MG63 (cell line): ENCODE measurements around the gene KCNG2. TPM values are rescaled to one million over a fixed set of nuclear protein-coding genes. Genes with fewer than 3 reads are reported as not detected.

Experiments
- DNase-seq: peaks from one replicate; pipeline ENCODE4 v3.0.0-alpha.2; 2020
- H3K27me3 ChIP-seq: fragments of 250-450 bp; sonication (Bioruptor Pico); 2 replicates; pipeline ENCODE4 v1.5.1; 2020; ENCODE audit warnings: mild to moderate bottlenecking, moderate library complexity
- H3K36me3 ChIP-seq: fragments of 250-450 bp; sonication (Bioruptor Pico); 2 replicates; pipeline ENCODE4 v1.5.1; 2020; ENCODE audit warnings: mild to moderate bottlenecking, moderate library complexity
- H3K4me3 ChIP-seq: fragments of 250-450 bp; sonication (Bioruptor Pico); 2 replicates; pipeline ENCODE4 v1.5.1; 2020; ENCODE audit warnings: mild to moderate bottlenecking, moderate library complexity
- H3K9me3 ChIP-seq: fragments of 250-450 bp; sonication (Bioruptor Pico); 2 replicates; pipeline ENCODE4 v1.5.1; 2020; ENCODE audit warnings: mild to moderate bottlenecking, moderate library complexity
- total RNA-seq: library from RNA; depleted of rRNA; stranded (reverse); fragments of >200 nt; shearing (Covaris generic); gene quantifications from 2 replicates; pipeline ENCODE4 v1.2.3, GENCODE V29; 2014; ENCODE audit warnings: low replicate concordance

KCNG2 gene
- total RNA-seq, 1 experiment from 2014 or later, result not detected

- Histone ChIP-seq H3K4me3 (no peak overlapping the region), H3K27me3 (no peaks in the 10 kb centered on the region), H3K36me3 (peaks cover 10% of the 10 kb centered on the region), H3K9me3 (no peaks in the 10 kb centered on the region)
- no peak for DNase-seq
These were observed 120.3 kb downstream of the KCNG2 start for GRCh38 chr18:79917853-79918614.

GRCh38 chr18:79918615-79919011 is 120.9 kb downstream of the KCNG2 start:
- Histone ChIP-seq H3K27me3 (no peaks in the 10 kb centered on the region), H3K36me3 (peaks cover 10% of the 10 kb centered on the region), H3K4me3 (no peak overlapping the region), H3K9me3 (no peaks in the 10 kb centered on the region)
- DNase-seq, result no peak

GRCh38 chr18:79919089-79919488 is 121.4 kb downstream of the KCNG2 start:
- DNase-seq, result no peak
- peaks cover 10% of the 10 kb centered on the region for H3K36me3 ChIP-seq
- H3K9me3 ChIP-seq, result no peaks in the 10 kb centered on the region

GRCh38 chr18:79921984-79922965 is 124.5 kb downstream of the KCNG2 start:
- no peak for DNase-seq
- Histone ChIP-seq H3K36me3 (no peaks in the 10 kb centered on the region; the same call in none of the 2 replicates), H3K27me3 (no peaks in the 10 kb centered on the region), H3K9me3 (no peaks in the 10 kb centered on the region), H3K4me3 (no peak overlapping the region)

More at GRCh38 chr18:79919089-79919488, 121.4 kb downstream of the KCNG2 start:
- Histone ChIP-seq H3K27me3 (no peaks in the 10 kb centered on the region), H3K4me3 (no peak overlapping the region)

- Histone ChIP-seq H3K4me3 (no peak overlapping the region), H3K27me3 (no peaks in the 10 kb centered on the region), H3K9me3 (no peaks in the 10 kb centered on the region), H3K36me3 (peaks cover under 1% of the 10 kb centered on the region)
- no peak for DNase-seq
These were observed 125.3 kb downstream of the KCNG2 start for GRCh38 chr18:79922971-79923411.

- peaks cover 11% of the 10 kb centered on the region for H3K36me3 ChIP-seq
- no peak overlapping the region for H3K4me3 ChIP-seq
- no peak for DNase-seq
- H3K9me3 ChIP-seq, result no peaks in the 10 kb centered on the region
- no peaks in the 10 kb centered on the region for H3K27me3 ChIP-seq
These were observed 126.3 kb downstream of the KCNG2 start for GRCh38 chr18:79923896-79924585.

GRCh38 chr18:79924814-79925731 is 127.3 kb downstream of the KCNG2 start:
- no peaks in the 10 kb centered on the region for H3K27me3 ChIP-seq
- DNase-seq, result no peak
- H3K9me3 ChIP-seq, result peaks cover 8% of the 10 kb centered on the region
- H3K4me3 ChIP-seq, result no peak overlapping the region
- peaks cover 22% of the 10 kb centered on the region for H3K36me3 ChIP-seq

- Histone ChIP-seq H3K9me3 (peaks cover 20% of the 10 kb centered on the region), H3K36me3 (peaks cover 31% of the 10 kb centered on the region), H3K27me3 (no peaks in the 10 kb centered on the region), H3K4me3 (no peak overlapping the region)
- no peak for DNase-seq
These were observed 128.6 kb downstream of the KCNG2 start for GRCh38 chr18:79926306-79926705.

GRCh38 chr18:79926715-79927606 is 129.2 kb downstream of the KCNG2 start:
- peaks cover 31% of the 10 kb centered on the region for H3K36me3 ChIP-seq
- no peak for DNase-seq
- no peak overlapping the region for H3K4me3 ChIP-seq
- peaks cover 21% of the 10 kb centered on the region for H3K9me3 ChIP-seq
- H3K27me3 ChIP-seq, result no peaks in the 10 kb centered on the region

GRCh38 chr18:79927607-79928562 is 130.1 kb downstream of the KCNG2 start:
- no peak for DNase-seq
- Histone ChIP-seq H3K4me3 (no peak overlapping the region), H3K36me3 (peaks cover 36% of the 10 kb centered on the region), H3K27me3 (no peaks in the 10 kb centered on the region), H3K9me3 (peaks cover 29% of the 10 kb centered on the region)

GRCh38 chr18:79928563-79928960 is 130.8 kb downstream of the KCNG2 start:
- DNase-seq, result no peak
- Histone ChIP-seq H3K27me3 (no peaks in the 10 kb centered on the region), H3K36me3 (peaks cover 42% of the 10 kb centered on the region)

GRCh38 chr18:79930020-79930642 is 132.4 kb downstream of the KCNG2 start:
- no peak for DNase-seq
- Histone ChIP-seq H3K27me3 (no peaks in the 10 kb centered on the region), H3K9me3 (peaks cover 38% of the 10 kb centered on the region), H3K4me3 (no peak overlapping the region), H3K36me3 (peaks cover 45% of the 10 kb centered on the region)

More at GRCh38 chr18:79928563-79928960, 130.8 kb downstream of the KCNG2 start:
- Histone ChIP-seq H3K4me3 (no peak overlapping the region), H3K9me3 (peaks cover 35% of the 10 kb centered on the region)

- no peak for DNase-seq
These were observed 133.7 kb downstream of the KCNG2 start for GRCh38 chr18:79931475-79931874.

More at GRCh38 chr18:79931475-79931874, 133.7 kb downstream of the KCNG2 start:
- Histone ChIP-seq H3K9me3 (peaks cover 38% of the 10 kb centered on the region), H3K4me3 (no peak overlapping the region), H3K36me3 (peaks cover 56% of the 10 kb centered on the region), H3K27me3 (no peaks in the 10 kb centered on the region)
